ENCODE results near the gene ANKRD55. TPM values are rescaled to one million over a fixed set of nuclear protein-coding genes. Genes with fewer than 3 reads are reported as not detected.

Gene ANKRD55
- total RNA-seq, 4 donors from 2014 or later = 0.09 TPM; not detected in 3

DNA sequence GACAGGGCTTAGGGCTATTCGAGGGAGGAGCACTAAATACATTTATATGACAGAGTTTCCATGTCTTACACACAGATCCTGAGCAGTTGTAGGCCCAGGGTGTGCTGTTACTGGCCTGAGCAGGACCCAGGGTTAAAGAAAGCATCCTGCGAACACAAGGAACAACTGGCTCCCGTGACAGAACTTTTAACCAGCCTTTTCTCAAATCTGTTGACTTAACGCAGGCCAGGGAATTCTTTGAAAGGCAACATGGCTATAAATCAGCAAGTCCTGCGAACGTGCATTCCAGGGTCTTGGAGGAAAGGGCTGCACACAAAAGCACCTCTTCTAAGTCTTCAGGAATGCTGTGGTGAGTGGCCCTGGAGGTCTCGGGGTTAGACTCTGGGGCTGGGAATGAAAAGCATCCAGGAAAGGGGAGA, 45.2 kb upstream of the ANKRD55 start:
- Histone ChIP-seq H3K36me3 (no peaks in the 10 kb centered on the region), H3K4me3 (no peak overlapping the region), H3K4me1 (peaks cover 0 to 19% (median 0%) of the 10 kb centered on the region in 3 donors), H3K27ac (no peak overlapping the region), H3K9me3 (no peaks in the 10 kb centered on the region), H3K27me3 (no peaks in the 10 kb centered on the region)
- no peak for DNase-seq
- intact Hi-C loops (cut with DNase I) = no loop called here
- no peak for TF ChIP-seq POLR2A (IDR thresholded peaks at IDR 0.05)
- TF ChIP-seq, protein P1, sequence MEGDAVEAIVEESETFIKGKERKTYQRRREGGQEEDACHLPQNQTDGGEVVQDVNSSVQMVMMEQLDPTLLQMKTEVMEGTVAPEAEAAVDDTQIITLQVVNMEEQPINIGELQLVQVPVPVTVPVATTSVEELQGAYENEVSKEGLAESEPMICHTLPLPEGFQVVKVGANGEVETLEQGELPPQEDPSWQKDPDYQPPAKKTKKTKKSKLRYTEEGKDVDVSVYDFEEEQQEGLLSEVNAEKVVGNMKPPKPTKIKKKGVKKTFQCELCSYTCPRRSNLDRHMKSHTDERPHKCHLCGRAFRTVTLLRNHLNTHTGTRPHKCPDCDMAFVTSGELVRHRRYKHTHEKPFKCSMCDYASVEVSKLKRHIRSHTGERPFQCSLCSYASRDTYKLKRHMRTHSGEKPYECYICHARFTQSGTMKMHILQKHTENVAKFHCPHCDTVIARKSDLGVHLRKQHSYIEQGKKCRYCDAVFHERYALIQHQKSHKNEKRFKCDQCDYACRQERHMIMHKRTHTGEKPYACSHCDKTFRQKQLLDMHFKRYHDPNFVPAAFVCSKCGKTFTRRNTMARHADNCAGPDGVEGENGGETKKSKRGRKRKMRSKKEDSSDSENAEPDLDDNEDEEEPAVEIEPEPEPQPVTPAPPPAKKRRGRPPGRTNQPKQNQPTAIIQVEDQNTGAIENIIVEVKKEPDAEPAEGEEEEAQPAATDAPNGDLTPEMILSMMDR (IDR thresholded peaks at IDR 0.05) = no peak
- 84 to 92% methylated on average over 6 to 7 of the region's 7 CpGs for WGBS, 2 donors

DNA sequence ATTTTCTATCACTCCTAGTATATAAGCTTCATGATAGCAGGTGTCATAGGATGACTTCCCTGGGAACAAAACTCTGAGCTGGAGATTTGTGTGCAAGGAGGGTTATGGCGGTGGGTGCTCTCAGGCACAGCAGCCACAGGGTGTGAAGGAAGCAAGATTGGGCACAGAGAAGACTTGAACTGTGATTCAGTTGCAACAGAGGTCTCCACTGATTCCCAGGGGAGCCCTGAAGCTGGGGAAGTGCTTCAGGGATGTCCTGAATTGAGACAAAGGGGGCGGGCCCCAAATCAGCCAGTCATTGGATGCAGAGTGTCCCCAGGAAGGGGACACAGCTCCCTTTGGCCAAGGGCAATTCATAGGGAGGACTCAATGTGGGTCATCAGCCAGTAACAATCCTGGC, 44.4 kb upstream of the ANKRD55 start:
- Histone ChIP-seq H3K4me3 (no peak overlapping the region), H3K36me3 (no peaks in the 10 kb centered on the region), H3K4me1 (peaks cover 0 to 19% (median 0%) of the 10 kb centered on the region in 3 donors), H3K9me3 (no peaks in the 10 kb centered on the region), H3K27me3 (no peaks in the 10 kb centered on the region), H3K27ac (no peak overlapping the region)
- intact Hi-C loops (cut with DNase I) = no loop called here
- WGBS, 2 donors = 100% methylated on average over 1 to 2 of the region's 2 CpGs
- no peak for DNase-seq
- TF ChIP-seq, protein P1 (IDR thresholded peaks at IDR 0.05) = no peak
- no peak for TF ChIP-seq POLR2A (IDR thresholded peaks at IDR 0.05)

DNA sequence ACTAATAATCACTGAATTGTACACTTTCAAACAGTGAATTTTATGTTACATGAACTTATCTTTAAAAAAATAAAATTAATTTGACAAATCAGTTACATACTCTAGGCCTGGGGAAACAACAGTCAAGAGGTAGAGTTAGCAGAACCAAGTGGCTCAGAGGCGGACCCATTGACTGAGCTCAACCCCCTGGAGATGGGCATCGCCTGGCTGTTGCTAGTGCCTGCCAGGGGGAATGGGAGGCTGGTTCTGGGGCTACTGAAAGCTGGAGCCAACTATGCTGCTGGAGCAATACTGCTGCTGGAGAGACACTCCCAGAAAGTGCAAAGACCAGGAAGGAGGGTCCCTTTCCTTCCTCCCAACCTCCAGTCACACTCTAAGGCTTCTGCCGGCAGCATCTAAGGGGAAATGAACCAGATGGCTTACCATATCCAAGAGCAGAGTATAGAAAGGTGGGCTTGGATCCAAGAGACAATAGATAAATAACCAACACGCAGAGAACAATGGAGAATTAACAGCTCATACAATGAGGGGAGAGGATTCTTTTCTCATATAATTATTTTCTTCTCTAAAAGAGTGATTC, 40.3 kb upstream of the ANKRD55 start:
- intact Hi-C loops (cut with DNase I) = loop anchor here (5.0 kb wide), 1 partner anchor 564 kb away; no protein-coding TSS in a partner anchor
- 73 to 76% methylated on average over 4 of the region's 4 CpGs for WGBS, 2 donors
- no peaks in the 10 kb centered on the region for H3K9me3 ChIP-seq
- no peaks in the 10 kb centered on the region for H3K27me3 ChIP-seq
- no peak for DNase-seq
- H3K4me3 ChIP-seq = no peak overlapping the region
- H3K27ac ChIP-seq = no peak overlapping the region
- peaks cover 6 to 17% (median 11%) of the 10 kb centered on the region in 3 donors for H3K4me1 ChIP-seq
- no peaks in the 10 kb centered on the region for H3K36me3 ChIP-seq
- TF ChIP-seq, protein P1 (IDR thresholded peaks at IDR 0.05) = no peak
- TF ChIP-seq POLR2A (IDR thresholded peaks at IDR 0.05) = no peak

DNA sequence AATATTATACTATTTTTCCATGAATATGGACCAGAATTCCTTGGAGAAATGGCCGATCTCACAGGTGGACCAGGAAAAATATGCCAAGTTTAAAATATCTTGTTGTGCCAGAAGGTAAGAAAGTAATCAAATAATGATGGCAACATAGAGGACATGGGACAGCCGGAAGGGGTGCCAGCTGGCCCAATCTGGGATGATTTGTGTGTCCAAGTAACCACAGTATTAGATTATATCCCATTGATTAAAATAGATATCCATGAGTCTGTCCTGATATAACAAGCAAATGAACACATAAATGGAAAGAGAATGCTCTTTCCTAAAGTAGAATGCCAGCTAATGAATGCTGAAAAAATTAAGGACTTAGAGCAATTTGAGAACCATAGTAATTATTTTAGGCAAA, 39.6 kb upstream of the ANKRD55 start:
- no peak for DNase-seq
- Histone ChIP-seq H3K36me3 (no peaks in the 10 kb centered on the region), H3K4me1 (peaks cover 6 to 13% (median 11%) of the 10 kb centered on the region in 3 donors), H3K9me3 (no peaks in the 10 kb centered on the region), H3K27me3 (no peaks in the 10 kb centered on the region), H3K4me3 (no peak overlapping the region), H3K27ac (no peak overlapping the region)
- 95 to 98% methylated on average over 2 of the region's 2 CpGs for WGBS, 2 donors
- intact Hi-C loops (cut with DNase I) = loop anchor here (5.0 kb wide), 1 partner anchor 565 kb away; no protein-coding TSS in a partner anchor
- TF ChIP-seq POLR2A (IDR thresholded peaks at IDR 0.05) = no peak
- TF ChIP-seq, protein P1 (IDR thresholded peaks at IDR 0.05) = no peak

DNA sequence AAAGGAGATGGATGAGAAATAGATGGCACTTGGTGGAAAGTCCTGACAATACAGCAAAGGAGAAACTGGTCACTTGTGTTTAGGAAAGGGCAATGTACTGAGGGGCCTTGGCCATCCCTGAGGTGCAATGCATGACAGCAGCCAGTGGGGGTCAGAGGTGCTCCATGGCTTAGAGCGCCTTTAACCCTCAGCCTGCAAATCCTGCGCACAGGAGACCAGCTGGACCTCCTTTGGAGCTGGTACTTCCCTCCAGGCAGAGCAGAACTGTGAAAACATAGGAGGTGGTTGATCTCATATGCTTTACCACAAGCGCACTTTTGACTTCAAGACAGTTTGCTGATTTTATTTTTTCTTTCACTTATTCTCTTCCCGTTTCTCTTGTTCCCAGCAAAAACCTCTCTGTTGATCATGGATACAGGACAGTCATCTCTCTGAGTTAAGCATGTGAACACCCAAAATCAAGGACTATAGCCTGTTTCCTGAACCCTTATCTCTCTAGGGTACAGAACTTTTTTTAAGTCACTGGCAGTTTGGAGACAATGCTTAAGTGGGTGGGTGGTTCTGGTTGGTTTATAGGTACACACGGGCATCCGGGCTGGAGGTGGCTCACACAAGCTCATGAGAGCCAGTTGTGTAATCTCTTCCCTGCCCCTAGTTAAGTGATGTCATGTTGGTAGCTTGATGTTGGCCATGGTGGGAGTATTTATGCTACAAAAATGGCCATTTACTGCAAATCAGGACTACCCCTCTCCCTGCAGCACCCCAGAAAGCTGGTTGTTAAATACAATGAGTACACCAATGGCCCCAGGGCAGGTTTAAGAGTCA, 37.6 kb upstream of the ANKRD55 start:
- TF ChIP-seq, protein P1 (IDR thresholded peaks at IDR 0.05) = peak; percentile 88 to 99 (median 96)
- no peak for TF ChIP-seq POLR2A (IDR thresholded peaks at IDR 0.05)
- intact Hi-C loops (cut with DNase I) = loop anchor here (5.0 kb wide), 1 partner anchor 567 kb away; no protein-coding TSS in a partner anchor
- DNase-seq = peak; percentile 26
- no peaks in the 10 kb centered on the region for H3K36me3 ChIP-seq
- H3K27me3 ChIP-seq = no peaks in the 10 kb centered on the region
- 13 to 41% methylated on average over 4 to 5 of the region's 6 CpGs for WGBS, 2 donors
- H3K4me3 ChIP-seq = no peak overlapping the region
- peak overlapping the region in 2 of 4 donors; percentile 17 to 30 for H3K27ac ChIP-seq
- H3K9me3 ChIP-seq = no peaks in the 10 kb centered on the region
- peaks cover 6 to 13% (median 11%) of the 10 kb centered on the region in 3 donors for H3K4me1 ChIP-seq
